SU-DHL-6 (cell line): Measurements from ENCODE around the gene DOCK10.

Experiments
- H2AFZ ChIP-seq: fragments of 200-600 bp; sonication (generic); 2 replicates; pipeline ENCODE4 v1.6.1; 2014; ENCODE audit warnings: low read depth, mild to moderate bottlenecking, moderate library complexity, mixed read lengths, antibody characterized with exemption, low read length; ENCODE audit not compliant: severe bottlenecking
- H3F3A ChIP-seq: fragments of 200-600 bp; shearing (Covaris generic); 2 replicates; pipeline ENCODE4 v1.6.0; 2016; ENCODE audit warnings: antibody characterized with exemption, mild to moderate bottlenecking; ENCODE audit not compliant: insufficient read depth
- H3K27ac ChIP-seq: fragments of 200-600 bp; sonication (generic); 2 replicates; pipeline ENCODE4 v1.5.1; 2016; ENCODE audit warnings: low read depth, mild to moderate bottlenecking, low read length, moderate library complexity, mixed read lengths
- H3K27me3 ChIP-seq: fragments of 200-600 bp; sonication (generic), shearing (Covaris generic); 2 replicates; pipeline ENCODE4 v1.6.0; 2014; ENCODE audit warnings: mild to moderate bottlenecking, low read length
- H3K36me3 ChIP-seq: fragments of 200-600 bp; sonication (generic); 2 replicates; pipeline ENCODE4 v1.6.1; 2014; ENCODE audit warnings: mild to moderate bottlenecking, low read length, mixed read lengths
- H3K4me2 ChIP-seq: fragments of 300-600, 200-600 bp; shearing (Covaris generic), sonication (generic); 2 replicates; pipeline ENCODE4 v1.6.0; 2014; ENCODE audit warnings: low read length, low read depth, mild to moderate bottlenecking; ENCODE audit not compliant: poor library complexity, severe bottlenecking
- H3K4me3 ChIP-seq: fragments of 200-600 bp; sonication (generic); 2 replicates; pipeline ENCODE4 v1.5.1; 2014; ENCODE audit warnings: antibody characterized with exemption, low read length, mild to moderate bottlenecking, mixed read lengths; ENCODE audit not compliant: insufficient read depth, poor library complexity, severe bottlenecking
- H3K79me2 ChIP-seq: fragments of 200-600 bp; sonication (generic); 2 replicates; pipeline ENCODE4 v1.6.1; 2014; ENCODE audit warnings: mild to moderate bottlenecking, low read length, moderate library complexity; ENCODE audit not compliant: insufficient read depth
- H3K9ac ChIP-seq: fragments of 200-600 bp; sonication (generic); 2 replicates; pipeline ENCODE4 v1.7.0; 2014; ENCODE audit warnings: mild to moderate bottlenecking, low read length
- H3K9me2 ChIP-seq: fragments of 200-600 bp; sonication (generic); replicated peaks from 2 replicates; pipeline ENCODE4 v1.6.1; 2014; ENCODE audit warnings: low read length; ENCODE audit not compliant: insufficient read depth
- H3K9me3 ChIP-seq: fragments of 200-600 bp; sonication (generic); 2 replicates; pipeline ENCODE4 v1.6.1; 2014; ENCODE audit warnings: low read length, mixed read lengths; ENCODE audit not compliant: insufficient read depth
- H4K20me1 ChIP-seq: fragments of 200-600 bp; sonication (generic); 2 replicates; pipeline ENCODE4 v1.6.1; 2014; ENCODE audit warnings: low read depth, mild to moderate bottlenecking, antibody characterized with exemption, low read length, moderate library complexity, mixed read lengths
- EZH2phosphoT487 ChIP-seq: fragments of 200-600 bp; sonication (generic), shearing (Covaris generic); conservative IDR thresholded peaks from 2 replicates; pipeline ENCODE4 v1.6.1; 2018; ENCODE audit warnings: mild to moderate bottlenecking, antibody characterized with exemption, low read length, moderate library complexity, mixed read lengths
- TF ChIP-seq, protein P1 (sequence below): fragments of 200-600 bp; sonication (generic); IDR thresholded peaks from one replicate; pipeline ENCODE4 v1.5.1; 2017; ENCODE audit warnings: antibody characterized with exemption, mild to moderate bottlenecking, low read length, moderate library complexity; ENCODE audit not compliant: insufficient read depth, poor library complexity, severe bottlenecking

DOCK10 gene

DNA sequence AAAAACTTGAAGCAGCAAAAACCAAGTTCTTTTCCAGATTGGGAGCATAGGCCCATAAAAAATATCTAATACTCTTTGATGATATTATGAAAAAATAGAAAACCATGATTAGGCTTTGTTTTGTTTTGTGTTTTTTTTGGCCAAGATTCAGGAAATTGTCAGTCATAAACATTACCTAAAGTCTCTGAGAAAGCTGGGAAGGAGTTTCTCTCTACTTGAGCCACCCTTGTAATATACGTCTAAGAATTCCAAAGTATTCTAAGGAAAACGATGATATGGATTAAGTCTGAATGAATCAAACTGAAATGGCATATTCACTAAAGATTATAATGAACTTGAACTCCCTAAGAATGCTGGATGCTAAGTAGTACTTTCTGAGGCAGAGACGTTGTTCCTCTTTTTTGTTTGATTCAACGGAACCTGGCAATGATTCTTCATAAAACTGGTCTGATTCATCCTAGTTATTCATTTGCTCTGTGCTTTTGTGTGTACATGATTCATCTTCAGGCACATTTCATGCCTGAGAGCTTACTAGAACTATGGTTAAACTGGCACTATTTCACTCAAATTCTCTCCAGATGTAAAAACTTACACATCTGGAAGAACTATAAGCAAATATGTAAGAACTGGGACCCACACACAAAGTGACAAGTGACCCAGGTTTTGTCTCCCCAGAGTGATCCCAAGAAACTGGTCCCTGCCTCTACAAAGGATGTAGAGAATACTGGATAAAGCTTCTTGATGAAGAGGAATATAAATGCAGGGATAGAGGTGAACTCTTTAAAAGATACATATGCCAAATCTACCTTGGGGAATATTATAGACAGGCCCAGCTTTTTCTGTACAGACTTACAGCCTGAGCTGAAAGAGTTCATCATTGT lies 159.7 kb downstream of the DOCK10 start:
- Histone ChIP-seq H3K9ac (no peak overlapping the region), H3K27ac (no peak overlapping the region), H3K27me3 (no peaks in the 10 kb centered on the region), H3K9me2 (no peaks in the 10 kb centered on the region), H3F3A (no peaks in the 10 kb centered on the region), H3K36me3 (no peaks in the 10 kb centered on the region), H3K4me3 (no peak overlapping the region), H3K4me2 (no peak overlapping the region), H3K79me2 (no peaks in the 10 kb centered on the region), H4K20me1 (no peaks in the 10 kb centered on the region), H2AFZ (no peak overlapping the region), H3K9me3 (no peaks in the 10 kb centered on the region)
- TF ChIP-seq, protein P1, sequence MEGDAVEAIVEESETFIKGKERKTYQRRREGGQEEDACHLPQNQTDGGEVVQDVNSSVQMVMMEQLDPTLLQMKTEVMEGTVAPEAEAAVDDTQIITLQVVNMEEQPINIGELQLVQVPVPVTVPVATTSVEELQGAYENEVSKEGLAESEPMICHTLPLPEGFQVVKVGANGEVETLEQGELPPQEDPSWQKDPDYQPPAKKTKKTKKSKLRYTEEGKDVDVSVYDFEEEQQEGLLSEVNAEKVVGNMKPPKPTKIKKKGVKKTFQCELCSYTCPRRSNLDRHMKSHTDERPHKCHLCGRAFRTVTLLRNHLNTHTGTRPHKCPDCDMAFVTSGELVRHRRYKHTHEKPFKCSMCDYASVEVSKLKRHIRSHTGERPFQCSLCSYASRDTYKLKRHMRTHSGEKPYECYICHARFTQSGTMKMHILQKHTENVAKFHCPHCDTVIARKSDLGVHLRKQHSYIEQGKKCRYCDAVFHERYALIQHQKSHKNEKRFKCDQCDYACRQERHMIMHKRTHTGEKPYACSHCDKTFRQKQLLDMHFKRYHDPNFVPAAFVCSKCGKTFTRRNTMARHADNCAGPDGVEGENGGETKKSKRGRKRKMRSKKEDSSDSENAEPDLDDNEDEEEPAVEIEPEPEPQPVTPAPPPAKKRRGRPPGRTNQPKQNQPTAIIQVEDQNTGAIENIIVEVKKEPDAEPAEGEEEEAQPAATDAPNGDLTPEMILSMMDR, result no peak
- TF ChIP-seq EZH2phosphoT487, result no peak

DNA sequence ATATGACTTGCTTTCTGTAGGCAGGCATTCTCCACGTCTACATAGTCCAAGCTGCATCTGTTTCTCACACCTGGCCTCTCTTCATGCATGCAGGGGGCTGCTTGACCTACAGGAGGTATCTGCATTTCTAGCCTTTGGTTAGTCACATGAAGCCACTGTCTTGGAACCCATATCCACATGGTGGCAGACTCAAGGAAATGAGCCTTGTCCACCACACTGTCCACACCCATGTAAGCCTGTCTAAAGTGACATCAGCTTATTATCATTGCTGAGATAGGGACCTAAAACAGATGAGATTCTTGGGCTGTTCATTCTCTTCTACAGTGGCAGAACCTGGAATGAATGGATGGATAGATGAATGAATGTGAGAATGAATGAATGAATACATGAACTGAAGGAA lies 160.4 kb downstream of the DOCK10 start:
- Histone ChIP-seq H2AFZ (no peak overlapping the region), H3K79me2 (no peaks in the 10 kb centered on the region), H3K9me2 (no peaks in the 10 kb centered on the region), H3K27me3 (no peaks in the 10 kb centered on the region), H3K27ac (no peak overlapping the region), H4K20me1 (no peaks in the 10 kb centered on the region), H3K9ac (no peak overlapping the region), H3K9me3 (no peaks in the 10 kb centered on the region), H3F3A (no peaks in the 10 kb centered on the region), H3K4me3 (no peak overlapping the region), H3K4me2 (no peak overlapping the region), H3K36me3 (no peaks in the 10 kb centered on the region)
- TF ChIP-seq, protein P1, result no peak
- TF ChIP-seq EZH2phosphoT487, result no peak

DNA sequence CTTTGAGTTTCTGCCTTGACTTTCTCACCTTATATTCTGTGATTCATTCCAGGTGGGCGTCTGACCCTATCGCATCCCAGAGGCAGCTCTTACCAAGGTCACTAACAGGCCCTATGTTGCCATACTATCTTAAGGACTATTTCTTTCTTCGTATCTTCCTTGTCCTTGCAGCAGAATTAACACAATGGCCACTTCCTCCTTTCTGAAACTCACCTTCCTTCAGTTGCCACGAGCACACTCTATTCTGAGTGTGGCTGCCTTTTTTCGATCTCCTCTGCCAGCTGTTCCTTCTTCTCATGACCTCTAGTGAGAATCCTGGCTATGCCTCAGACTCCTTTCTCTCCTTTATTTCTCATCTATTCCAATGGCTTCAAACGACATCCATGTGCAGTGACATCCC lies 165.7 kb downstream of the DOCK10 start:
- H3K9ac ChIP-seq, result no peak overlapping the region
- H2AFZ ChIP-seq, result no peak overlapping the region
- TF ChIP-seq, protein P1, result no peak
- no peak for TF ChIP-seq EZH2phosphoT487
- H3K79me2 ChIP-seq, result no peaks in the 10 kb centered on the region
- no peaks in the 10 kb centered on the region for H3K9me3 ChIP-seq
- no peaks in the 10 kb centered on the region for H3K9me2 ChIP-seq
- H4K20me1 ChIP-seq, result no peaks in the 10 kb centered on the region
- no peak overlapping the region for H3K27ac ChIP-seq
- no peaks in the 10 kb centered on the region for H3K36me3 ChIP-seq
- H3F3A ChIP-seq, result no peaks in the 10 kb centered on the region
- H3K4me3 ChIP-seq, result no peak overlapping the region
- H3K27me3 ChIP-seq, result no peaks in the 10 kb centered on the region
- no peak overlapping the region for H3K4me2 ChIP-seq
